ENCODE measurements around the gene UBE2R2.

Gene UBE2R2

GRCh38 chr9:33885948-33886347 is 69.0 kb downstream of the UBE2R2 start:
- DNase-seq, result no peak

DNA sequence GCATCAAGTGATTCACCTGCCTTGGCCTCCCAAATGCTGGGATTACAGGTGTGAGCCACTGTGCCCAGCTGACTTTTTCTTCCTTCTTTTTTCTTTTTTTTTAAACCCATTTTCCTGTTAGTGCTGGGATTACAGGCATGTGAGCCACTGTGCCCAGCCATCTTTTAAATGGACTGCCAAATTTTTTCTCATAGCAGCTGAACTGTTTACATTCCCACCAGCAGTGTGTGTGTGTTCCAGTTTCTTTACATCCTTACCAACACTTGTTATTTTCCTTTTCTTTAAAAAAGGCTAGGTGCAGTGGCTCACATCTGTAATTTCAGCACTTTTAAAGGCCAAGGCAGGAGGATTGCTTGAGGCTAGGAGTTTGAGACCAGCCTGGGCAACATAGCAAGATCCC is 76.9 kb downstream of the UBE2R2 start:
- no peak for DNase-seq

GRCh38 chr9:33894316-33894715 is 77.4 kb downstream of the UBE2R2 start:
- DNase-seq, result no peak

- DNase-seq, result no peak
These were observed 86.3 kb downstream of the UBE2R2 start for GRCh38 chr9:33903157-33903780.

DNA sequence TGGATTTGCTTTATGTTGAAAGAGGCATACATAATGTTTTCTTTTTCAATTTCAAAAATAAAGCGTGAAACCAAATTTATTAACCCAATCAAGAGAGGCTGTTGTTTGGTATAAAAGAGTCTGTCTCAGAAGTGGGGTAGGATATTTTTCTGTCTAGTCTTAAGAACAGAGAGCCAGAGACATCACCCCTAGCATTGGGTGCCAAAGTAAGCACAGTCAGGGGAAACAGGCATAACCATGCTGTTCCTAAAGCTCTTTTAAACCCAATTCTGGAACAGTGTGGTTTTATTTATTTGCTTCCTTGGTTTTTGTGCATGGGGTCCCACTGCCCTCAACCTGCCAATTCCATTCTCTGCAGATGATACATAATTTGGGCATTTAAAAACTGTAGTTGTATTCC is 88.2 kb downstream of the UBE2R2 start:
- no peak for DNase-seq

GRCh38 chr9:33906769-33907168 is 89.8 kb downstream of the UBE2R2 start:
- no peak for DNase-seq

- DNase-seq, result no peak
These were observed 90.4 kb downstream of the UBE2R2 start for GRCh38 chr9:33907347-33907746.

- DNase-seq, result no peak
These were observed 91.2 kb downstream of the UBE2R2 start for GRCh38 chr9:33908114-33908513.

DNA sequence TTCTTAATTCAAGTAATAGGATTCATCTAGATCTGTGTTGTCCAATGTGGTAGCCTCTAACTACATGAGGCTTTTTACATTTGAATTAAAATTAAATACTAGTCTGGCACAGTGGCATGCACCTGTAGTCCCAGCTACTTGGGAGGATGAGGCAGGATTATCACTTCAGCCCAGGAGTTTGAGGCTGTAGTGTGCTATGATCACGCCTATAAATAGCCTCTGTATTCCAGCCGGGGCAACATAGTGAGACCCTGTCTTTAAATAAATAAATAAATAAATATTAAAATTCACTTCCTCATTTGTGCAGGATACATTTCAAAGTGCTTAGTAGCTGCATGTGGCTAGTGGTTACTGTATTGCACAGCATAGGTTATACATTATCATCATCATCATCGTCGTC is 91.8 kb downstream of the UBE2R2 start:
- no peak for DNase-seq

DNA sequence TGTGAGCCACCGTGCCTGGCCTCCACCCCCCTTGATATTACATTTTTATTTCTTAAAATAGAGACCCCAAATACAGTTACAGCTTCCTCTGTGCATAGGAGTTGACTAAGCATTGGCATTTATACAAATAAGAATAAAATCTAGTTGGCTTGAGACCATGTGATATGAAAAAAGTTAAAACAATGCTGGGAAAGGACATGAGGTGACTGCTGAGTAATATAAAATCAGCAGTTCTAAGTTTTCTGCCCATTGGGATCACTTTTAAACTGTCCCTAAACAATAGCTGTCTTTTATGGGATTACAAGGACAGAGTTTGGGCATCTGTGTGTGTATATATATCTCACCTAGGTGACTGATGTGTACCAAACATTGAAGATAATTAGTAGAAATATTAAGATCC is 96.6 kb downstream of the UBE2R2 start:
- no peak for DNase-seq

DNA sequence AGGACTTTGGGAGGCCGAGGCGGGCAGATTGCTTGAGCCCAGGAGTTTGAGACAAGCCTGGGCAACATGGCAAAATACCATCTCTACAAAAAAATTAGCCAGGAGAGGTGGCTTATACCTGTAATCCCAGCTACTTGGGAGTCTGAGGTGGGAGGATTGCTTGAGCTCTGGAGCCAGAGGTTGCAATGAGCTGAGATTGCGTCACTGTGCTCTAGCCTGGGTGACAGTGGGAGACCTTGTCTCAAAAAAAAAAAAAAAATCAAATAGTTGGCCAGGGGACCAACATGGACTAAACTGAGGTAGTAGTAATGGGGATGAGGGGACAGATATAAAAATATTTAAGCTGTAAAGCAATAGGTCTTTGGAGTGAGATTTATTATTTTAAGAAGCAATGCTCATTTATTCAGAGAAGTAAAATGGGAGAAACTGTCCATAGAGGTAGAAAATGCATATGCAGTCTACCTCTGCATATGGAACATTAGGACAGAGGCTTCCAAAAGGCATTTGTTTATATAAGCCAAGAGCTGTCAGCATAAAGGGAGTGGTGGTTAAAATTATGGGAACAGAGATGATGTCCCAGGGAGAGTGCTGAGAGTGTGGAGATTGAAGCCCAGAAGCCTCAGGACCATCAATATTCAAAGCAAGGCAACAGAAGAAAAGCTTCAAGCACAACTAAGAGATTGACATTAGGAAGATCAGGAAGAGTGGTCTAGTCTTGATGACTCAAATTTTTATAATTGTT is 98.1 kb downstream of the UBE2R2 start:
- no peak for DNase-seq

DNA sequence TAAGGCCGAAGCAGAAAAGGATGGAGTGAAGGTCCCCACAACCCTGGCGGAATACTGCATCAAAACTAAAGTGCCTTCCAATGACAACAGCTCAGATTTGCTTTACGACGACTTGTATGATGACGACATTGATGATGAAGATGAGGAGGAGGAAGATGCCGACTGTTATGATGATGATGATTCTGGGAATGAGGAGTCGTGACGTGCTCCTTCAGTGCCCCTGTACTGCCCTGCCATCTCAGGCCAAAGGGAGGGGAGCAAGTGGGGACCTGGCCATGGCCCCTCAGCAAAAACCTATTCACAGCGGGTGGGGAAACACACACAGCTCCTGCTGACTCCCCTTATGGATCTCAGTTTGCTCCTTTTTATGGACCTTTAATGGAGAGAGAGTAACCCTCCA is 100.1 kb downstream of the UBE2R2 start:
- DNase-seq, result no peak

DNA sequence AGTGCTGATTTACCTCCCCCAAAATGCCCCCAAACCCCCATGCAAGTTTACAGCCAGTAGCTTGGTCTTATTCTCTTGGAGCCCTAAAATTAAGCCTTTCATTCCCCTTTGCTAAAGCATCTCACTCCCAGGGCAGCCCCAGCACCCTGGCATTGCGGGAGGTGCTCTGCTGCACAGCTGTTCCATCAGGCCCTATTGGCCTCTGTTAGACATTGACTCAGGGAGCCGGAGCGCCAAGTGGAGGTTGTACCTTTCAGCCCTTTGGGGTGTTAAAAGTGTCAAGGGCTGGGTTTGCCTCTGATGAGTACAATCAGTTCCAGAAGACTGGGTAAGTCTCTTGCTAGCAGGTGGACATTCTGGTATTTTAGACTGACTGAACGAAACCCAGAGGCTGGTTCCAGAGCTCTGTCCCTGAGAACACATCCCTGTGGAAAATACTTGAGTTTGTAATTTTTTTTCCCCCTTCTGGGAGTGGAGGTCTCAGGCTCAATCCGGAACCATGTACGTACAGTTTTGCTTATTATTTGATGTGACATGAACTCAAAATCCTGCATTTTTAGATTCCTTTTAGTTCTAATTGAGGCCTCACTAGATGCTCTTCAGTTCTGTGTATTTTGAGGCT is 102.4 kb downstream of the UBE2R2 start:
- no peak for DNase-seq

- DNase-seq, result peak in 1 of 2 donors; percentile 7
These were observed 105.3 kb downstream of the UBE2R2 start for GRCh38 chr9:33921967-33922895.

DNA sequence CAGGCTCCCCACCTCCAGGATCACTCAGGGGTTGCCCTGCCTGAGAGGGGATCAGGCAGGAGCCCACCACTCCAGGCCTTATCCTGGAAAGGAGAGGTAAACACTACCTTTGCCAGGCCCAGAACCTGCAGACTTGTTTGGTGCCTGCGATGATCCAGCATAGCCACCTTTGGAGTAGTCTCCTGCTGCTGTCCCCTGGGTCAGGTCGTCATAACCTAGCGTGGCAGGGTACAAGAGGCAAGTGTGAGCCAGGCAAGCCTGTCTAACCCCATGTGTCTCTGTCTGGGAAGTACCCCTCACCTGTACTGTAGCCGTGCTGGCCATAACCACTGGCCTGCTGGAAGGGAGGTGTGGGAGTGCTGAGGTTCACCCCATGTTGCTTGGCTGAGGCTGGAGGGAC is 106.1 kb downstream of the UBE2R2 start:
- no peak for DNase-seq

DNA sequence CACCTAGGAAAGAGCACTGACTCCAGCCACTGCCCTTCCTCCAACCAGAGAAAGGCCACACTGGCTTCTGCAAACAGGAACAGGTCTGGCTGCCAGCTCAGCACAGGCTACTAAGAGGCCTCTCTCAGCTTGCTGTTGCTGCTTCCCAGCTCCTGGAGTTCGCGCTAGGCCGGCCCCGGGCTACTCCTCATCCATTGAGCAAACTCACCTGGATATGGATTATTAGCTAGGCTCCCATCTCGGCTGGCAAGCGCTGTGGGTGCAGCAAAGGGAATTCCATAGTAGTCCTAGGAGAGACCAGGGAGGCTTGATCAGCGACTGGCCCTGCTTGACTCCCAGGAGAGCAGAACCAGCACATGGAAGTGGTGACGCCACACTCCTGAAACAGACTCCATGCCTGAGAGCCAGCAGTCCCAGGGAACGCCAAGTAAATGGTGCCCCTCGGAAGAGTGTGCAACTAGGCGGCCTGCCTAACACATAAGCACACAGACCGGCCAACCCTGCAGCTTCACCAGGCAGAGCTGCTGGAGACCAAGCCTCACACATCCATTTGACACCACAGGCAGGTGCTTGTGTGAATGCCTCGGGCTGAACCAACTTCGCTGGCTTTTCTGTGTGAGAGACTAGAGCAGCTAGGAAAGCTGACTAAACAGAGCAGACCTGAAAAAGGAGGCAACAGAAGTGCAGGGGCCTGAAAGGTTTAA is 107.2 kb downstream of the UBE2R2 start:
- DNase-seq, result no peak

- peak; percentile 12 to 22 for DNase-seq
These were observed 108.2 kb downstream of the UBE2R2 start for GRCh38 chr9:33924978-33925797.

DNA sequence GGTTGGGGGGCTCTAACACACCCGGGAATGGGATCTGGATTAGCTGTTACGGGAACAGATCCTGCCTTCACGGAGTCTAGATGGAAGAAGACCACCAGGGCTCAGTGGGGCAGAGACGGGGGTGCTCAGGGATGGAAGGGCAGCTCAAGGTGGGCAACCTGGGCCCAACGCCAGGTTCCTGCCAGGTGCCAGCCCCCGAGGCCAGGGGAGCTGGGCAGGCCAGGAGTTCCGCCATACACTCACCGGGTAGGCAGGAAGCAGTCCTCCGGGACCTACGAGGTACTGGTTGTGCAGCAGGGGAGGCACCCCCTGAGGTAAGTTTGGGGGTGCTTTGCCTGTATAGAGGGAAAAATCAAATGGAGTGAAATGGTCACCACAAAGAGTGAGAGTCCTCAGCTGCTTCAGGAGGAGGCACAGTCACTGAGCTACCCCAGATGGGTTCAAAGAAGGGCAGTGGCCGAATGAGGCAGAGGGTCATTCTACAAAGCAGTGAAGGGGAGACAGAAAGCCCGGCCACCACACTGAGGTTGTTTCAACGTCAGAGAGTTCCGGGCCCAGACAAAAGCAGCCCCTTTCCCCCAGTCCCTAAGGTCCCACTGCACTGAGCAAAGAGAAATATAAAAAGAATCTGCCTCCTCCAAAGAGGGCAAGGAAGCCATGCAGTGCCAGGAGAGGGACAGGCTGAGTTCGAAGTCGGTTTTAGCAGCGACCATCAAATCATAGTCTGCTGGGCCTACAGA is 110.0 kb downstream of the UBE2R2 start:
- no peak for DNase-seq

DNA sequence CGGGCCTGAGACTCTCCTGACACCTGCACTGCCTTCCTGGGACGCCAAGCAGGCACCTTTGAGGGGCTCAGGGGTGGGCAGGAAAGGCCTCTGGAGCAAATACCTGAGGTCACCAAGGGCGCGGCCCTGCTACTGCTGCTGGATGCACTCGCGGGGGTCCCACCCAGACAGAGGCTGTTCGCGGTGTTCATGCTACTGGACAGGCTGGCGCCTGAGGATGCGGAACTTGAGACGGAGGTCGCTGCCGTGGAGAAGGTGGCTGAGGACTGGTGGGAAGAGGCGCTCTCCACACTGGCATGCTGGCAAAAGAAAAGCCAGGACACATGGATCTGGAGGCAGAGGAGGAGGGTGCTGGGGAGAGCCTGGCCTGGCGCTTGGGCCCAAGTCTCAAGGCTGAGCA is 110.7 kb downstream of the UBE2R2 start:
- no peak for DNase-seq

- DNase-seq, result no peak
These were observed 114.4 kb downstream of the UBE2R2 start for GRCh38 chr9:33931326-33931725.
